Measurements from ENCODE around the gene TOM1.

- TF ChIP-seq CTCF (IDR thresholded peaks at IDR 0.05; ENCODE audit: poor library complexity) (no peak), EZH2 (IDR thresholded peaks at IDR 0.05; ENCODE audit: borderline replicate concordance) (no peak)
These were observed 36.5 kb downstream of the TOM1 start for GRCh38 chr22:35335936-35336781.
